ENCODE results near the gene TSEN2. TPM values are rescaled to one million over a fixed set of nuclear protein-coding genes. Genes with fewer than 3 reads are reported as not detected.
"Not testable (repeated sequence)": the region's sequence is repeated elsewhere in the genome, so short reads cannot be mapped to it uniquely, and the experiment has no call there.

Gene TSEN2
- total RNA-seq, 2 donors from 2014 or later = 16.6 to 18.2 TPM

DNA sequence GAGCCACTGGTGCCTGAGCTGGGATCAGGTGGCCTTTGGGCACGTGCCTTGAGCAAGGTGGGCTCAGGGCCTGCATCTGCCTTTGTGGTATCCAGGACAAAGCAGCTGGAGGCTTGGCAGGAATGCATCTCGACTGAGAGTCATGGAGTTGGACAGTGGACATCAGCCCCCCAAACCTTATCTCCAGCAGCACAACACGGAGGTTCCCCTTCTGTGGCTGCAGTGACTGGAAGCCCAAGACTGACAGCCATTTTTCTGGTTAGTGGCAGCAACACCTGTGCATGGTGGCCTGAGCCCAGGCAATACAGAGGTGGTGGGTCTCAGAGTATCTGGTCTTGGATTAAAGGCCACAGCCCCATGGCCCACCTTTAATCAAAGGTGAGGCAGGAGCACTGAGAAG lies 27.8 kb upstream of the TSEN2 start:
- H3K9me3 Mint-ChIP-seq = peaks cover 1% of the 10 kb centered on the region
- peaks cover 9% of the 10 kb centered on the region for H3K4me1 Mint-ChIP-seq
- Histone ChIP-seq H3K4me3 (ENCODE audit: low read length) (no peak overlapping the region), H3K27me3 (ENCODE audit: control insufficient read depth, insufficient read depth, low read length, poor library complexity, severe bottlenecking) (peaks cover 64% of the 10 kb centered on the region), H3K4me1 (ENCODE audit: control insufficient read depth, insufficient read depth, low read length) (peaks cover 8% of the 10 kb centered on the region), H3K27ac (ENCODE audit: low read depth, low read length) (no peak overlapping the region), H3K9ac (ENCODE audit: extremely low read depth, low read length, poor library complexity, severe bottlenecking) (no peak overlapping the region), H3K36me3 (ENCODE audit: control insufficient read depth, insufficient read depth, low read length) (no peaks in the 10 kb centered on the region), H3K9me3 (ENCODE audit: control insufficient read depth, low read length) (peaks cover 2% of the 10 kb centered on the region)
- TF ChIP-seq, protein P1, sequence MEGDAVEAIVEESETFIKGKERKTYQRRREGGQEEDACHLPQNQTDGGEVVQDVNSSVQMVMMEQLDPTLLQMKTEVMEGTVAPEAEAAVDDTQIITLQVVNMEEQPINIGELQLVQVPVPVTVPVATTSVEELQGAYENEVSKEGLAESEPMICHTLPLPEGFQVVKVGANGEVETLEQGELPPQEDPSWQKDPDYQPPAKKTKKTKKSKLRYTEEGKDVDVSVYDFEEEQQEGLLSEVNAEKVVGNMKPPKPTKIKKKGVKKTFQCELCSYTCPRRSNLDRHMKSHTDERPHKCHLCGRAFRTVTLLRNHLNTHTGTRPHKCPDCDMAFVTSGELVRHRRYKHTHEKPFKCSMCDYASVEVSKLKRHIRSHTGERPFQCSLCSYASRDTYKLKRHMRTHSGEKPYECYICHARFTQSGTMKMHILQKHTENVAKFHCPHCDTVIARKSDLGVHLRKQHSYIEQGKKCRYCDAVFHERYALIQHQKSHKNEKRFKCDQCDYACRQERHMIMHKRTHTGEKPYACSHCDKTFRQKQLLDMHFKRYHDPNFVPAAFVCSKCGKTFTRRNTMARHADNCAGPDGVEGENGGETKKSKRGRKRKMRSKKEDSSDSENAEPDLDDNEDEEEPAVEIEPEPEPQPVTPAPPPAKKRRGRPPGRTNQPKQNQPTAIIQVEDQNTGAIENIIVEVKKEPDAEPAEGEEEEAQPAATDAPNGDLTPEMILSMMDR (conservative IDR thresholded peaks at IDR 0.05) = no peak
- DNase-seq = no peak
- peaks cover 58% of the 10 kb centered on the region for H3K27me3 Mint-ChIP-seq (ENCODE audit: insufficient read depth)
- no peak overlapping the region for H3K27ac Mint-ChIP-seq
- H3K36me3 Mint-ChIP-seq (ENCODE audit: low read depth) = no peaks in the 10 kb centered on the region
- H3K4me3 Mint-ChIP-seq = no peak overlapping the region
- 90 to 100% methylated on average over 3 of the region's 3 CpGs for WGBS, 2 experiments (ENCODE audit: insufficient coverage in 1 of 2, insufficient read length in 1 of 2)

DNA sequence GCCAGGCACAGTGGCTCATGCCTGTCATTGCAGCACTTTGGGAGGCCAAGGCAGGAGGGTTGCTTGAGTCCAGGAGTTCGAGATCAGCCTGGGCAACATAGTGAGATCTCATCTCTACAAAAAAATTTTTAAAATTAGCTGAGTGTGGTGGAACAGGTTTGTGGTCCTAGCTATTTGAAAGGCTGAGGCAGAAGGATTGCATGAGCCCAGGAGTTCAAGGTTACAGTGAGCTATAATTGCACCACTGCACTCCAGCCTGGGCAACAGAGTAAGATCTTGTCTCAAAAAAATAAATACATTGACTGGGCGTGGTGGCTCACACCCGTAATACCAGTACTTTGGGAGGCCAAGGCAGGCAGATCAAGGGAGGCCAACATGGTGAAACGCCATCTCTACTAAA lies 26.9 kb upstream of the TSEN2 start:
- H3K36me3 Mint-ChIP-seq (ENCODE audit: low read depth); H3K4me3 ChIP-seq (ENCODE audit: low read length); H3K9ac ChIP-seq (ENCODE audit: extremely low read depth, low read length, poor library complexity, severe bottlenecking); H3K9me3 Mint-ChIP-seq; H3K36me3 ChIP-seq (ENCODE audit: control insufficient read depth, insufficient read depth, low read length); DNase-seq; H3K9me3 ChIP-seq (ENCODE audit: control insufficient read depth, low read length); H3K4me3 Mint-ChIP-seq; H3K4me1 ChIP-seq (ENCODE audit: control insufficient read depth, insufficient read depth, low read length); H3K27ac ChIP-seq (ENCODE audit: low read depth, low read length); H3K27ac Mint-ChIP-seq: not testable (repeated sequence)
- 86 to 94% methylated on average over 2 to 4 of the region's 4 CpGs for WGBS, 2 experiments (ENCODE audit: insufficient coverage in 1 of 2, insufficient read length in 1 of 2)
- H3K27me3 ChIP-seq (ENCODE audit: control insufficient read depth, insufficient read depth, low read length, poor library complexity, severe bottlenecking) = peaks cover 54% of the 10 kb centered on the region
- Mint-ChIP-seq H3K4me1 (peaks cover 11% of the 10 kb centered on the region), H3K27me3 (ENCODE audit: insufficient read depth) (peaks cover 48% of the 10 kb centered on the region)

DNA sequence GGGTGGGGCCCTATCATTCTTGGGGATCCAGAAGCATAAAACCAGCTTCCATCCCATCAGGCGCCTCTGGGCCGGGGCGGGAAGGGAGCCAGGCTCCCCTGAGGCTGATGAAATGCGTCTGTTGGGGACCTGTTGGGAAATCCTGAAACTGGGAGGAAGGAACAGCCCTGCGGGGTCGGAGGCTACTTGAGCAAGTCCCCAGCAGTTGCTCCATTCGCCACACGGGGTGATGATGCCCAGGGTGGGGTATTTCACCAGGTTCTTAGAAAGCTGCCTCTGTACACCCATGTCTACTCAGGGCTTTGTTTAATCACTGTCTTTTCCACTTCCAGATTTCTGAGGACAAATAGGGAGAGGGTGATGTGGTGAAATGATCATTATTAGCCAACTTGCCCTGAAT lies 25.4 kb upstream of the TSEN2 start:
- Mint-ChIP-seq H3K27me3 (ENCODE audit: insufficient read depth) (peaks cover 39% of the 10 kb centered on the region), H3K9me3 (no peaks in the 10 kb centered on the region), H3K4me1 (peaks cover 14% of the 10 kb centered on the region), H3K36me3 (ENCODE audit: low read depth) (no peaks in the 10 kb centered on the region), H3K27ac (no peak overlapping the region), H3K4me3 (no peak overlapping the region)
- 87 to 93% methylated on average over 4 to 8 of the region's 8 CpGs for WGBS, 2 experiments (ENCODE audit: insufficient coverage in 1 of 2, insufficient read length in 1 of 2)
- no peak overlapping the region for H3K9ac ChIP-seq (ENCODE audit: extremely low read depth, low read length, poor library complexity, severe bottlenecking)
- H3K27me3 ChIP-seq (ENCODE audit: control insufficient read depth, insufficient read depth, low read length, poor library complexity, severe bottlenecking) = peaks cover 46% of the 10 kb centered on the region
- no peaks in the 10 kb centered on the region for H3K36me3 ChIP-seq (ENCODE audit: control insufficient read depth, insufficient read depth, low read length)
- no peak overlapping the region for H3K4me3 ChIP-seq (ENCODE audit: low read length)
- DNase-seq = peak; percentile 66
- H3K27ac ChIP-seq (ENCODE audit: low read depth, low read length) = no peak overlapping the region
- TF ChIP-seq, protein P1 (conservative IDR thresholded peaks at IDR 0.05) = peak; percentile 55
- peaks cover 8% of the 10 kb centered on the region for H3K4me1 ChIP-seq (ENCODE audit: control insufficient read depth, insufficient read depth, low read length)
- no peaks in the 10 kb centered on the region for H3K9me3 ChIP-seq (ENCODE audit: control insufficient read depth, low read length)

DNA sequence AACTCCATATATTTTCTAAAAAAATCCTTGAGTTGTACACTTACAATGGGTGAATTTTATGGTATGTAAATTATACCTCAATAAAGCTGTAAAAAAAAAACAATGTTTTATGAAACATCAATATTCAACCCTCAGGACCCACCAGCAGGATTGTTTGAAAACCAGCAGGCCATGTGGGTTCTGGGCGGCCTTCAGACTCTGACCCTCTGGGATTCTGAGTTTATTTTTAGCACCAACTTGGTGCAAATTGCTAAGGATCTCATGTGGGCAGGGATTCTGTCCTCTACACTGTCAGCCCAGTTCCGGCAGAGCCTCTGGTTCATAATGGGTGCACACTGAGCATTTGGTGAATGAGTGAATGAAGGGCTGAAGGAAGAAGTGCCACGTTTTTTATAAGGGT lies 24.2 kb upstream of the TSEN2 start:
- TF ChIP-seq, protein P1 (conservative IDR thresholded peaks at IDR 0.05) = no peak
- Mint-ChIP-seq H3K4me1 (peaks cover 5% of the 10 kb centered on the region), H3K36me3 (ENCODE audit: low read depth) (no peaks in the 10 kb centered on the region), H3K9me3 (no peaks in the 10 kb centered on the region), H3K27ac (no peak overlapping the region), H3K27me3 (ENCODE audit: insufficient read depth) (peaks cover 37% of the 10 kb centered on the region), H3K4me3 (no peak overlapping the region)
- Histone ChIP-seq H3K27ac (ENCODE audit: low read depth, low read length) (no peak overlapping the region), H3K9me3 (ENCODE audit: control insufficient read depth, low read length) (no peaks in the 10 kb centered on the region), H3K4me1 (ENCODE audit: control insufficient read depth, insufficient read depth, low read length) (no peaks in the 10 kb centered on the region), H3K9ac (ENCODE audit: extremely low read depth, low read length, poor library complexity, severe bottlenecking) (no peak overlapping the region), H3K4me3 (ENCODE audit: low read length) (no peak overlapping the region), H3K36me3 (ENCODE audit: control insufficient read depth, insufficient read depth, low read length) (no peaks in the 10 kb centered on the region), H3K27me3 (ENCODE audit: control insufficient read depth, insufficient read depth, low read length, poor library complexity, severe bottlenecking) (peaks cover 43% of the 10 kb centered on the region)
- DNase-seq = no peak
- WGBS, 2 experiments (ENCODE audit: insufficient coverage in 1 of 2, insufficient read length in 1 of 2) = 81 to 100% methylated on average over 1 to 3 of the region's 3 CpGs
